ENCODE results near the gene GNAS. TPM values are rescaled to one million over a fixed set of nuclear protein-coding genes. Genes with fewer than 3 reads are reported as not detected.
"Not testable (repeated sequence)": the region's sequence is repeated elsewhere in the genome, so short reads cannot be mapped to it uniquely, and the experiment has no call there.

The GNAS gene
- total RNA-seq, 1 donor from 2014 or later = 375 TPM

DNA sequence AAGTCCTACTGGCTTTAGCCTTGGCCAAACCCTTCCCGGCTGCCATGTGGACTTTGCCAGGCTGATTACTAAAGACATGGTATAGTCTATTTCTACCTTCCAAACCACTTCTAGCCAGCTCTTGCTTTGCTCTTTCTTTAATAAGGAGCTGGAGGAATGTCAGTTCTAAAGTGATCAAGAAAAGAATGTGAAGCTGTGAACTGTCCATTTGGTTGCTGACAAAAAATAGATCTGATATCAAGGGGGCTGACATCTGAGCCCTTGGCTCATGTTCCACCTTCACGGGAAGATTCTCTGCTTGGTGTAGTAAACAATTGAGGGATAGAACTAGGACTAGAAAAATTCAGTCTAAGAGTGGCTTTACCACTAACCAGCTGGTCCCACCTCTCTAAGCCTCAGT lies 24.4 kb upstream of the GNAS start:
- DNase-seq (ENCODE audit: low read depth in 2 of 2) = no peak

GRCh38 chr20:58828804-58829203 lies 23.7 kb upstream of the GNAS start:
- not testable (repeated sequence) for DNase-seq (ENCODE audit: low read depth in 2 of 2)

- DNase-seq (ENCODE audit: low read depth in 2 of 2) = no peak
Observed at GRCh38 chr20:58829531-58829941, 23.0 kb upstream of the GNAS start.

DNA sequence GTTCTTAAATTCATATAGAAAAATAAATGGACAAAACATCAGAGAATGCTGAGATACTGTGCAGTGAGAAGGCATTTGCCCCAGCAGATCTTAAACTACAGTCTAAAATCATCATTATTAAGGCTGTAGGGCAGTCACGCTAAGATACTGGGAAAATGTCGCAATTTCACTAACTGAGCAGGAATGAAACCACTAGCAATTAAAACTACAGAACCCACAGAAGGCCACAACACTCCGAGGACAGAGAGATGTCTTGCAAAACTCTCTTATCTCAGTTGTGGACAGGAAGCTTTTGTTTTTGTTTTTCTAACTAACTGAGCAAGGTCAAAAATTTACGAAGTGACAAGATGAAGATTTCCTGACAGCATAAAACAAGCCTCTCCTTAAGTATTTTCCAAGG lies 20.1 kb upstream of the GNAS start:
- no peak for DNase-seq (ENCODE audit: low read depth in 2 of 2)

DNA sequence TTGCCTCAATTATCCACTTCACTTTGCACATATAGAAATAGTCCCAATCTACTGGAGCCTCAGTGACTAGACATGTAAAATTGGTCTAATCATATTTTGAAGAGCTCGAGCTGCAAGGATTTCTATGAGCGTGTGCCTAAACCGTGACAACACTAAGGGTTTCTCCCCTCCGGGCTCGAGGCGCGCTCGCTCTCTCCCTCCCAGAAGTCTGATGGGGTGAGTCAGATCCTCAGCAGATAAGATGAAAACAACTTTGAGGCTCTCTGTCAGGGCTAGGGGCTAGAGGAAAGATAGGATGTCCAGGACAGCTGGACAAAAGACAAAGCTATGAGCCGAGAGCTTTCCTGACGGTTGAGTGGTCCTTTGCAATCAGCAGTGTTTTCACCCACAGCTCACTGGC lies 18.6 kb upstream of the GNAS start:
- DNase-seq (ENCODE audit: low read depth in 2 of 2) = no peak

DNA sequence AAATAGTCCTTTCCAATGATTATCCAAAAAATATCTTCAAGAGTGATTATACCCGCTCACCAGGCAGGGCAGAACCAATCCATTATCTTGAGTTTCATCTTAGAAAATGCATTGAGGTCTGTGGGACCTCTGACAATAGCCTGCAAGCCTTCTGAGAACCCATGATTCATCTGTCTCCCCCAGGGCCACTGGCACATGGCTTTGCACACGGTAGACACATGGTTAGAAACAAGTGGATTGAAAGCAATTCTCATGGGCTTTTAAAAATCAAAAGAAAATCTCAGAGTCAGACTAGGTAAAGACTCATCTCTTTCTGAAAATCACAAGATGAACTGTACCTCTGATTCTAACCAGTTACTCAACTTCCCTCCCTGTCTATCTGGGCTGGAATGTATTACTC lies 17.3 kb upstream of the GNAS start:
- no peak for DNase-seq (ENCODE audit: low read depth in 2 of 2)

DNA sequence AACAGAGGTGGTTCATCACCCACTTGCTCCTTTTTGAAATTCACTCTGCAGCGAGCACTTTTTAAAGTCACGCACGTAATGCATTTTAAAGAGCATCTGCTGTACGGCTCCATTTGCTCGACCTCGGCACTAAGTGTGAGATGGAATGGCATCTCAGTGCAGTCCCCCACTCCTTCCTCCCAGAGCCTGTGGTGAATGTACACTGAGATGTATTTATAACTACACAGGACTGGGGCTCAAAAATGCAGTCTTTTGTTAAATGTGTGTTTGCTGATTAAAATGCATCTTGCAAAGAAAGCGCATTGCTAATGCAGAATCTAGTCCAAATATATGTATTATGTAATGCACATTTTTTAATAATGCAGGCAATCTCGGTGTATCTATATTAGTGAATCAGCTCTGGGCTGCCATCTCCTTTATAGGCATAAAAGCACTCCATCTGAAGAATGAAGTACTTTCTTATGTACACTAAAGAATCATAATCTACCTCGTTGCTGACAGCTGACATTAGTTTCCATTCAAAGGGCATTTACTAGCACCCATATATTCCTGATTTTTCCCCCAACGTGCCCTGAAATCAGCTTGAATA lies 15.8 kb upstream of the GNAS start:
- no peak for DNase-seq (ENCODE audit: low read depth in 2 of 2)

DNA sequence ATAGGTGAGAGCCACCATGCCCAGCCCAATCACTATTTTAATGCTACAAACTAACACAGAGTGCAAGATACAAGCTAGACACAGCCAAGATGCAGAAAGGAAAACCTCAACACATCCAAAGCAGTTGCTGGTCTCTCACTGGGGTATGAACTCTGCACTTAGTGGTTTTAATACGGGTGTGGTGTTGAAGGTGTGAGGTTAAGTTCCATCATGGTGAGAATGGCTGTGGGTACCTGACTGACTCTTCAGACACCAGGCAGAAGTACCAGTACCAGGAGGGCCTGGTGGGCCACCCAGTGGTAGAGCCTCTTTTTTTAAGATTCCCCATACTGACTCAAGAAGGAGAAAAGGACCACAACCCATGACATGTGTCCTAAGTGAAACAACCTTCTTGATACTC lies 14.8 kb upstream of the GNAS start:
- DNase-seq (ENCODE audit: low read depth in 2 of 2) = no peak

- DNase-seq (ENCODE audit: low read depth in 2 of 2) = no peak
Observed at GRCh38 chr20:58838174-58838573, 14.3 kb upstream of the GNAS start.

DNA sequence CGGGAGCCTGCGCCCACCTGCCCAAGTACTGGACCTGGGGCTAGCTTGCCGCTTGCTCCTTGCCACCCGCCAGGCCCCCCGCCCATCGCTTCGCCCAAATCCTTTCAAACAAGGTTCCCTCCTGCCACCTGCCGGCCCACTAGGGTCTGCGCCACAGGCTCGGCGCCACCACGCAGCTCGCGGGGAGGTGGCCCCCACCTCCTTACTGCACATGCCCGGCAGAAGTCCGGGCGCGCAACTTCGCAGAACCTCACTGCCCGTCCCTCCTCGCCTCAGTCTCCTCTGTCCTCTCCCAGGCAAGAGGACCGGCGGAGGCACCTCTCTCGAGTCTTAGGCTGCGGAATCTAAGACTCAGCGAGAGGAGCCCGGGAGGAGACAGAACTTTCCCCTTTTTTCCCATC lies 13.0 kb upstream of the GNAS start:
- DNase-seq (ENCODE audit: low read depth in 2 of 2) = peak; percentile 28 to 53

GRCh38 chr20:58839991-58840747 lies 12.3 kb upstream of the GNAS start:
- DNase-seq (ENCODE audit: low read depth in 2 of 2) = no peak

GRCh38 chr20:58840816-58841538 lies 11.5 kb upstream of the GNAS start:
- no peak for DNase-seq (ENCODE audit: low read depth in 2 of 2)

DNA sequence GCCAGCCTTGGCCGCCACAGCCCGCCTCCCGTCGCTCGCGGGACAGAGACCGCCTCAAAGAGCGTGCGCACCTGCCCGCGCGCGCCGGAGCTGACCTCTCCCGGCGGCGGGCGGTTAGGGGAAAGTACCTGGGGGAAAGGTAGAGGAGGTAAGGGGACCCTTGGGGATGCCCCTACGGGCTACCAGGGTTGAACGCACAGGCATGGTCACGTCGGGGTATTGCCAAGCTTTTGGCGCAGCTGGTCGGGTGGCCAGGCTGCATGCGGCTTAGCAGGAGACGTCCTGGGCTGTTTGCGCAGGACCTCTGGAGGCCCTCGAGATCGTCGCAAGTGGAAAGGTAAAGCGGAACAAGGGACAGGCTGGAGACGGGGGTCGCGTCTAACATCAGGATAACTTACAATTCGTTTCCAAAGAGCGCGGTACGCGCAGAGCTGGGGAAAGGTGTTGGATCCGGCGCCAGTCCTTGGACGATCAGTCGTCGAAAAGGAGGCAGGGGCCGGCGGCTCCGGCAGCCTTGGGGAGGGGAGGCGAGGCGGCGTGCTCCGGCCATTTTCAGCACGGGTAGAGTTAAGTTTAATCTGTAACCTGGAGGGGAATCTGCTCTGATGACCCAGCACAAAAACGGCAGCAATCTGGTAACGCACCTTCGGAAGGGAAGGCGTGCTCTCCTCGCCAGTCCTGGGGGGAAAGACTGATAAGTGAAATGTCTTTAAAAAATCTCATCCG lies 10.8 kb upstream of the GNAS start:
- DNase-seq (ENCODE audit: low read depth in 2 of 2) = no peak

DNA sequence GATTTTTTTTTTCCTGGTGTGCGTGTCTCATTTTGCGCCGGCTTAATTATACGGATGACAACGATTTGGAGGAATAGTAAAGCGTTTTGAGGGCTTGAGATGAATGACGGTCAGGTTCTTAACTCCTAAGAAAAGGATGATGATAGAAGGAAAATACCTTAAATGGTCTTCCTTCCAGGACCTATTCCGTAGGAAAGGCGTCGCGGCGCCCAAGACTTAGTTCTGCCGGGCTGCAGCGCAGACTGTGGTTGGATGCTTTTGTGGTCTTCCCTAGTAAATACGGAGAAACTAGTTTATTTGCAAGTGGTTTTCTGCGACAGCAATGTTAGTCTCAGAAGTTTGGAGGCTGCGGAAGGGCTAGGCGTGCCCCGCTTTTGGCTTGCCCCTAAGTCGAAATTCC lies 10.2 kb upstream of the GNAS start:
- DNase-seq (ENCODE audit: low read depth in 2 of 2) = no peak

GRCh38 chr20:58843128-58843556 lies 9.4 kb upstream of the GNAS start:
- no peak for DNase-seq (ENCODE audit: low read depth in 2 of 2)

GRCh38 chr20:58845706-58846105 lies 6.8 kb upstream of the GNAS start:
- no peak for DNase-seq (ENCODE audit: low read depth in 2 of 2)

DNA sequence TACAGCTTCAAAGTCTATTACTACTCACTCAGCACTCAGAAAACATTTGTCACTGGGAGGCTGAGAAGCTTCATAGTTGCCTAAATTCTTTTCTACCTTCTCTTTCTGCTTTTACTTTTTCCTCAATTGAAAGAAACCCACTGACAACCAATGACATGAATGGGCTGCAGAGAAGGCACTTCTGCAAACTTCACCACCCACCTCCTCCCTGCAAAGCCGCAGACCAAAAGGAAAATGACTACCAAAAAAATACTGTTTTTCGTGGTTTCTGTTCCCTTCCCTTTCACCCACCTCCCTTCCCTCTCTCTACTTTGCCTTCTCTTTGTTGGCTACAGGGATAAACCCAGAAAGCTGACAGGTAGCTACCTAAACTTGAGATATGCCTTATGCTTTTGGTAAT lies 5.1 kb upstream of the GNAS start:
- DNase-seq (ENCODE audit: low read depth in 2 of 2) = no peak

- no peak for DNase-seq (ENCODE audit: low read depth in 2 of 2)
Observed at GRCh38 chr20:58850693-58851174, 1.8 kb upstream of the GNAS start, which contains the start of gene GNAS-AS1. Gene GNAS-AS1, minus strand, starts transcription at chr20:58850902.

- DNase-seq (ENCODE audit: low read depth in 2 of 2) = no peak
Observed at GRCh38 chr20:58851221-58851968, 1.1 kb upstream of the GNAS start.

DNA sequence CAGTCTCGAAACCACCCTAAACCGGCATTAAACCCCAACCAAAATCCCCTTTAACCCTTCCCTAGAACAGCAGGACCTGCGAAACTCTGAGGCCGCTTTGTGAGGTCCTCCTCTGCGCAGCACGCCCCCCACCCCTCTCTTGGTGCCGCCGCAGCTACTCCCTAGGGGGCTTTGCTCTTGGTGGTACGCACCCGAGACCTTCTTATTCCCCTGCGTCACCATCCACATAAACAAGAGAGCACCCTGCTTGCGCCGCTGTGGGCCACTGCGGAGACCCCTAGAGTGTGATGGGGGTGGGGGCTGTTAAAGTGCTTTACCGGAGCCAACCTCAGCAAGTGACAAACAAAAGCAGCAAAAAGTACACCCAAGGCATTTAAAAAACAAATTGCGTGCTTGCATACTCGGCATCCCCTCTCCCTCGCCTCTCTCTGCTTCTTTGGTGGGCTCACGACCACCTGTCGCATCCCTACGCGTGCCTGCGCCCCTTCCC lies 502 bp upstream of the GNAS start:
- no peak for DNase-seq (ENCODE audit: low read depth in 2 of 2)

DNA sequence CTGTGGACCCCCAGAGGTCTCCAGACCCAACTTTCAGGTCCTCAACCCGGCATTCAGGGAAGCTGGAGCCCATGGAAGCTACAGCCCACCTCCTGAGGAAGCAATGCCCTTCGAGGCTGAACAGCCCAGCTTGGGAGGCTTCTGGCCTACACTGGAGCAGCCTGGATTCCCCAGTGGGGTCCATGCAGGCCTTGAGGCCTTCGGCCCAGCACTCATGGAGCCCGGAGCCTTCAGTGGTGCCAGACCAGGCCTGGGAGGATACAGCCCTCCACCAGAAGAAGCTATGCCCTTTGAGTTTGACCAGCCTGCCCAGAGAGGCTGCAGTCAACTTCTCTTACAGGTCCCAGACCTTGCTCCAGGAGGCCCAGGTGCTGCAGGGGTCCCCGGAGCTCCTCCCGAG lies 950 bp downstream of the GNAS start:
- DNase-seq (ENCODE audit: low read depth in 2 of 2) = no peak

Measured in lung microvascular endothelial cell (primary cell).